VCaP (cell line): ENCODE measurements around the gene SOWAHD.

ENCODE experiments used
- H3K27ac ChIP-seq: fragments of 450-650 bp; 2 replicates; pipeline ENCODE4 v1.5.1; 2017
- CTCF ChIP-seq: fragments of 450-650 bp; conservative IDR thresholded peaks from 2 replicates; pipeline ENCODE4 v1.5.1; 2017; ENCODE audit warnings: mild to moderate bottlenecking, moderate library complexity

The SOWAHD gene

GRCh38 chrX:119757979-119758730, at the start of gene SOWAHD:
SOWAHD (plus strand) TSS chrX:119758588; CDS start chrX:119758668, 80 bp downstream.
- H3K27ac ChIP-seq = peak within 1 kb of the TSS; percentile 57
- TF ChIP-seq CTCF = no peak

- no peak for TF ChIP-seq CTCF
- no peak overlapping the region for H3K27ac ChIP-seq
These were observed 49.5 kb upstream of the SOWAHD start for GRCh38 chrX:119708936-119709335.

GRCh38 chrX:119709630-119710029, 48.8 kb upstream of the SOWAHD start:
- H3K27ac ChIP-seq = no peak overlapping the region
- no peak for TF ChIP-seq CTCF

GRCh38 chrX:119721487-119721886, 36.9 kb upstream of the SOWAHD start:
- TF ChIP-seq CTCF = no peak
- no peak overlapping the region for H3K27ac ChIP-seq

- H3K27ac ChIP-seq = no peak overlapping the region
- TF ChIP-seq CTCF = no peak
These were observed 36.5 kb upstream of the SOWAHD start for GRCh38 chrX:119721926-119722325.

- H3K27ac ChIP-seq = no peak overlapping the region
- no peak for TF ChIP-seq CTCF
These were observed 31.4 kb upstream of the SOWAHD start for GRCh38 chrX:119726900-119727555.

GRCh38 chrX:119728487-119728886, 29.9 kb upstream of the SOWAHD start:
- peak; percentile 65 for TF ChIP-seq CTCF
- no peak overlapping the region for H3K27ac ChIP-seq
